ENCODE measurements around the gene PRKAR2B.

GRCh38 chr7:107044347-107045194 lies at the start of gene PRKAR2B:
- TF ChIP-seq EZH2 (IDR thresholded peaks at IDR 0.05; ENCODE audit: low read depth, unreplicated experiment), result no peak
- peak in 1 of 2 experiments; percentile 21; a peak in 1 of 4 replicates for TF ChIP-seq CTCF (conservative IDR thresholded peaks at IDR 0.05; ENCODE audit: low read depth in 2 of 2)
- peak; percentile 43; the same call in 1 of the 2 replicates for TF ChIP-seq POLR2AphosphoS5 (IDR thresholded peaks at IDR 0.05; ENCODE audit: low read depth)
- no peak for TF ChIP-seq EZH2phosphoT487 (IDR thresholded peaks at IDR 0.05; ENCODE audit: unreplicated experiment)
- TF ChIP-seq CREB1 (CRISPR knock-in tag; IDR thresholded peaks at IDR 0.05; ENCODE audit: low read depth), result no peak
- TF ChIP-seq REST (IDR thresholded peaks at IDR 0.05; ENCODE audit: unreplicated experiment), result no peak
- TF ChIP-seq STAT1 (IDR thresholded peaks at IDR 0.05; ENCODE audit: unreplicated experiment), result no peak
- no peak for TF ChIP-seq ZNF462 (CRISPR knock-in tag; IDR thresholded peaks at IDR 0.05)
- TF ChIP-seq JUNB (IDR thresholded peaks at IDR 0.05; ENCODE audit: unreplicated experiment), result no peak
- no peak for TF ChIP-seq NANOG (IDR thresholded peaks at IDR 0.05; ENCODE audit: borderline replicate concordance)
- no peak for TF ChIP-seq ETS1 (IDR thresholded peaks at IDR 0.05)
- no peak for TF ChIP-seq ZNF114 (CRISPR knock-in tag; IDR thresholded peaks at IDR 0.05)
- TF ChIP-seq ZNF331 (CRISPR knock-in tag; IDR thresholded peaks at IDR 0.05; ENCODE audit: low read depth), result no peak

All from GM23338 (cell line).